HG03039 (cell line): ENCODE data around the gene EGLN1.

Source experiments
- ATAC-seq: cut with Tn5 transposase; IDR thresholded peaks from one replicate; pipeline ENCODE4 v1.9.1; 2021; ENCODE audit warnings: mild to moderate bottlenecking, moderate library complexity; ENCODE audit not compliant: unreplicated experiment

The EGLN1 gene

GRCh38 chr1:231401478-231401877 is 20.6 kb downstream of the EGLN1 start:
- ATAC-seq: no peak

GRCh38 chr1:231397886-231398671 is 24.0 kb downstream of the EGLN1 start:
- ATAC-seq: no peak

DNA sequence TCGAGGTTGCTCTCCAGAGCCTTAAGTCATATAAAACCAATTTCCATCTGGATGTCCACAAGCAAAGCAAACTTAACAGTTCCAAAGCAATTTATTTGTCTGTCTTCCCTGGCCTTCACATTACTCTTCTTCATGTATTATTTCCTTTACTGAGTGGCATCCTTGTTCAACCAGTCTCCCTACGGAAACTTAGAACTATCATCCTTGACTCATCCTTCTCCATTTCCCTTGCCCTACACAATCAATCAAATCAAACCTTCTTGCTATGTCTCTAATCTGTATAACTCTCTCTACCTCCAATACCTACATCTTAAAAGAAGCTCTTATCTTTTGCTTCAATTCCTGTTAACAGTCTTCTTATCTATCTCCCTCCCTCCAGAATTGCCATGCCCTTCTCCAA is 25.4 kb downstream of the EGLN1 start:
- no peak for ATAC-seq

DNA sequence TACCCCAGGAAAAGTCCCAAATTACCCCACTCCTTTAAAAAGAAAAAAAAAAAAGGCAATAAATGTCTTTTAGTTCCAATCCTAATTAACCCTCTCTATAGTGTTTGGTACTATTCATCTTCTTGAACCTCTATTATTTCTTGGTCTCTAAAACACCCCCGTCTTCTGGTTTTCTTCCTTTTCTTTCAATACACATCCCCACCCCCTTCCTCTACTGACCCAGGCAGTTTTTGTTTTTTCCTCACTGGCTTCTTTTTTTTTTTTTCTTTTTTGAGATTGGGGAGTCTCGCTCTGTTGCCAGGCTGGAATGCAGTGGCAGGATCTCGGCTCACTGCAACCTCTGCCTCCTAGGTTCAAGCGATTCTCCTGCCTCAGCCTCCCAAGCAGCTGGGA is 26.1 kb downstream of the EGLN1 start:
- no peak for ATAC-seq

DNA sequence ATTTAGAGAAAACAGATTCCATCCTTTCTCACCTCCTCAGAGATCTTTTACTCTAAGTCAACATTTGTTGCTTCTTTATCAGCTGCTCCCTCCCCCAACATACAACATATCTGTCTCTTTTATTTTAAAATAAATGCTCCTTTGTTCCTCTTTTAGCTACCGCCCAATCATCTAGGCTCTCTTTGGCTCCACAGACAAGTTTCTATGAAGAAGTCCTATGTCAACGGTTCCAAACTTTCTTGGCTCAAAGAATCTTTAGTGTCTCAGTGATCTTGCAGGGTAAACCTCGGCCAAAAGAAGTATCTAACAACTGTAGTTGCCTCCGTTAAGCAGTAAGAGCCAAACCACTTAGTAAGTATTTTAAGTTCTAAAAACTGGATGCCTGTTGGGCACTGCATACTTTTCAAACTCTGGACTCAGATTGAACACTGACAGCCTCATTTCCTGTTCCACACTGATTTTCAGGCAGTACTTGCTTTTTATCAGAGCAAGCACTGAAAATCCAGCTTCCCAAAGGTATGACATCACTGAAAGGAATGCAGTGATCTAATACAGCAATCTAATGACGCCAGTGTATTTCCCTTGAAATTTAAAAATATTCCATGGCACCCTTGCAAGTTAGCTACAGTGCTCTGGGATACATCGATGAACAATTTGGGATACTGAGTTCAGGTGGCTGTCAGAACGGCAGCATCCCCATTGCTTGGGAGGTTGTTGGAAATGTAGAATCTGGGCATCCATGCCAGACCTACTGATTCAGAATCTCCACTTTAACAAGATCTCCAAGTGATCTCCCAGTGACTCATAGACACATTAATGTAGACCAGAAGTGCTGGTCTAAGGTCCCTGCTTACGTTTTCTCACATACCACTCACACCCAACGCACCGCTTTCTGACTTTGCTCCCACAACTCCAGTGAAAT is 26.8 kb downstream of the EGLN1 start:
- ATAC-seq: no peak

DNA sequence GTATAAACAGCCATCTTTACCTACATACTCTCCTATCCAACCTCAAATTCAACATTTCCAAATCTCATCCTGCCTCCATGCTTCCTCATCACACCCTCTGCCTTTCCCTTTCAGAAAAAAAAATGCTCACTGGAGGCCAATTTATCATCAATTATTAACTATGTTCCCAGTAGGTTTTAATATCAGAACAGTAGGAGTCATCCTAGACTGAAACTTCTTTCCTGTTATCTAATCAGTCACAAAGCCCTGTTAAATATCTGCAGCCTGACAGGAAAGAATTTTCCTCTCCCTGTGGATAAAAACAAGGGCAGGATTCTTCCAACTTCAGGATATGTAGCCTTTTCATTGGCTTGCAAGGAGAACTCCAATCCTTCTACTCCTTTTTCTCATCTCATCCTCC is 28.4 kb downstream of the EGLN1 start:
- ATAC-seq: no peak

DNA sequence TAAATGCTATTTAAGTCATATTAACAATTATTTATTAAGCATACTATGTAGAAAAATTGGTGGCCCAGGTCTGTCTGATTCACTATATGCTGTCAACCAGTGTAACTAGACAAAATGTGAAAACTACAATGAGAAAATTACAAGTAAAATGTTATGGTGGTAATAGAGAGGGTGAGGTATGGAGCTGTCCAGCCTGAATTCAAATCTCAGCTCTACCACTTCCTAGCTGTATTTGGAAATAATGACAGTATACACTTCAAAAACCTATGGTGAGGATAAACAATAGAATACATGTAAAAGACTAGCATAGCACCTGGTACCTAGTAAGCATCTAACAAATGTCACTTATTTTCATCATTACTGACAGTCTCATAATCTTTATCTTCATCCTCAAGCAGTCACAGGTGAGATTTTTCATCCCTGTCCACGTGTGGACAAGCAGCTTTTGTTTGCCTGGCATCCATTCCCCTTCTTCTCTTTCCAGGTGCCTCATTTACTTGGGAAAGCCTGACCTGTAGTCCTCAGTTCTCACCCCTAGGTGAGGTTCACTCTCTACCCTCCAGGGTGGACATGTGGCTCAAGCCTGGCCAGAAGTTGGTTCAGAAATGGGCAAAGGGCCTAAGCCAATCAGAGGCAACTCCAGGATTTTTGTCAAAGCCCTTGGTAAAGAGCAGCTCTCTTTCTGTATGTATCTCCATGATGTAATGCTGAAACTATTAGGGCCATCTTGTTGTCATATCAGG is 29.5 kb downstream of the EGLN1 start:
- no peak for ATAC-seq

GRCh38 chr1:231390071-231390470 is 32.0 kb downstream of the EGLN1 start:
- no peak for ATAC-seq

GRCh38 chr1:231387770-231388669 is 34.1 kb downstream of the EGLN1 start:
- no peak for ATAC-seq

- no peak for ATAC-seq
These were observed 35.6 kb downstream of the EGLN1 start for GRCh38 chr1:231386466-231386865.

GRCh38 chr1:231385416-231385748 is 36.7 kb downstream of the EGLN1 start:
- ATAC-seq: no peak

- ATAC-seq: no peak
These were observed 37.2 kb downstream of the EGLN1 start for GRCh38 chr1:231384696-231385415.

- no peak for ATAC-seq
These were observed 38.8 kb downstream of the EGLN1 start for GRCh38 chr1:231383159-231383860.

- no peak for ATAC-seq
These were observed 39.7 kb downstream of the EGLN1 start for GRCh38 chr1:231382426-231382825.

DNA sequence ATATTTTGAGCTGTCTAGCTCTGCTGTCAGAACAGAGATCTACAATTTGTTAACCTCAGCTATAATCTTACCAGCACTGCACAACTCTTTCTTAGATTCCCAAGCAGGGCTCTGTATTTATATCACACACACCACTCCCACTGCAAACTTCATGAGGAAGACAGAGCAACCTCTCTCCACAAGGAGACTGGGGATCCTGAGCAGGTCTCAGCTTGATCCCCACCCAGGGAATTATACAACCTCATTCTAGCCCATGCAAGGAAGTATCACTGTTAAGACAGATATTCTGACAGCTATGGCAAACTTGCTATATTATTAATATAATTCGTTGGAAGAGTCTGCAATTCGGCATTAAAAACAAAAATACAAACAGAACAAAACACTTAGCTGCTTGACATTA is 40.4 kb downstream of the EGLN1 start:
- no peak for ATAC-seq

DNA sequence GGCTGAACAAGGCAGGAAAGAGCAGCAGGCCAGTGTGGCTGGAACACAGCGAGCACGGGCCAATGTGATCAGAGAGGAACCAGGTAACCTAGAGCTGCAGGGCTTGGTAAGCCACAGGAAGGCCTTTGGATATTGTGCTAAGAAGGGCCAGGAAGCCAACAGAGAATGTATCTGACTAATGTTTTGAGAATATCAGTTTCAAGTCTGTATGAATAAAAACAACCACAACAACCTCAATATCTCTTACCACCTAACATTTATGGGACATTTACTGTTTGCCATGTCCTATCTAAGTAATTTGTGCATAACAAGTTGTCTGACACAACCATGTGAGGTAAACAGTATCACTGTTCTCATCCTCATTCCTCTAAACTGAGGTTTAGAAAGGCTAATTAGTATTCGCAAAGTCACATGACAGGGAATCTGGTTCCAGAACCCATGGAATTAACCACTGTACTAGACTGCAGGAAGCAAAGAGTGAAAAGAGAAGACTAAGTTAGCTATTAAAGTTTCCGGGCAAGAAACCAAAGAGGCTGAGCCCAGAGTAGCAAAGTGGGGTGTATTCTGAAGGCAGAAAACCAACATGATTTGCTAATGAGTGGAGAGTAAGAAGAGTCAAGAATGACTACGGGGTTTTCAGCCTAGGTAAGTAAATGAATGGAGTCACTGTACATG is 45.1 kb downstream of the EGLN1 start:
- ATAC-seq: no peak

- no peak for ATAC-seq
These were observed 46.0 kb downstream of the EGLN1 start for GRCh38 chr1:231376101-231376500.

DNA sequence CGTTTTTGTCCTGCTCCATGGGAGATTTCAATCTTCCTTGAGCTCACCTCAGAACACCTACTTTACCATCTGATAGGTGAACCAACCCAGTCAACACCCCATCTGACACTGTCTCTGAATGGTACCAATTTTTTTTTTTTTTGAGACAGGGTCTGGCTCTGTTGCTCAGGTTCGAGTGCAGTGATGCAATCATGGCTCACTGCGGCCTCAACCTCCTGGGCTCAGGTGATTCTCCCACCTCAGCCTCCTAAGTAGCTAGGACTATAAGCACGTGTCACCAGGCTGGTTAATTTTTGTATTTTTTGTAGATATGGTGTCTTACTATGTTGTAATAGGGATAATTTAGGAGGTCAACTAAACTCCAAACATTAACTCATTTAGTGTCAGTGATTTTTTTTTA is 47.7 kb downstream of the EGLN1 start:
- no peak for ATAC-seq

GRCh38 chr1:231372501-231372900 is 49.6 kb downstream of the EGLN1 start:
- ATAC-seq: no peak
